Liver (tissue), 9 donors: ENCODE results near the gene KRT28. TPM values are rescaled to one million over a fixed set of nuclear protein-coding genes. Genes with fewer than 3 reads are reported as not detected.

Source experiments
- DNase-seq: peaks from one replicate; pipeline ENCODE4 v3.0.0-alpha.2; 2017; ENCODE audit warnings: low spot score
- H3K27ac ChIP-seq, 2 donors: one replicate each; pipeline ENCODE4 v1.7.0; 2013; ENCODE audit warnings: inconsistent platforms in 2 of 2, low read length in 2 of 2, control low read depth in 1 of 2, low read depth in 1 of 2, mild to moderate bottlenecking in 1 of 2
- H3K27me3 ChIP-seq, 4 donors: one replicate each; pipeline versions ENCODE4 v1.6.1 to v1.7.0; 2013; ENCODE audit warnings: low read length in 3 of 4, inconsistent platforms in 1 of 4, mild to moderate bottlenecking in 1 of 4, moderate library complexity in 1 of 4; ENCODE audit not compliant: control insufficient read depth in 4 of 4, insufficient read depth in 4 of 4
- H3K36me3 ChIP-seq, 4 donors: one replicate each; pipeline versions ENCODE4 v1.6.1 to v1.7.0; 2013; ENCODE audit warnings: low read length in 3 of 4, mild to moderate bottlenecking in 3 of 4, low read depth in 1 of 4, moderate library complexity in 1 of 4; ENCODE audit not compliant: control insufficient read depth in 4 of 4, insufficient read depth in 3 of 4
- H3K4me1 ChIP-seq, 4 donors: one replicate each; pipeline versions ENCODE4 v1.6.1 to v1.7.0; 2013; ENCODE audit warnings: low read length in 3 of 4, mild to moderate bottlenecking in 3 of 4, moderate library complexity in 1 of 4; ENCODE audit not compliant: control insufficient read depth in 4 of 4, insufficient read depth in 4 of 4
- H3K4me3 ChIP-seq, 3 donors: one replicate each; pipeline versions ENCODE4 v1.6.1 to v1.7.0; 2013; ENCODE audit warnings: low read length in 3 of 3, control low read depth in 1 of 3, low read depth in 1 of 3, mild to moderate bottlenecking in 1 of 3
- H3K9ac ChIP-seq, 2 donors: one replicate each; pipeline ENCODE4 v1.7.0; 2013; ENCODE audit warnings: low read length in 2 of 2, mild to moderate bottlenecking in 2 of 2, moderate library complexity in 2 of 2, control low read depth in 1 of 2, low read depth in 1 of 2
- H3K9me3 ChIP-seq, 4 donors: one replicate each; pipeline versions ENCODE4 v1.6.1 to v1.7.0; 2013; ENCODE audit warnings: low read length in 3 of 4; ENCODE audit not compliant: control insufficient read depth in 4 of 4
- ATF3 ChIP-seq: IDR thresholded peaks from 2 replicates; pipeline ENCODE4 v1.6.1; 2016; ENCODE audit warnings: antibody characterized with exemption
- CTCF ChIP-seq: fragments of 150-350 bp; IDR thresholded peaks from 2 replicates; pipeline ENCODE4 v1.5.1; 2017; ENCODE audit warnings: improper control_type of control experiment, low read depth, low read length; ENCODE audit not compliant: missing input control
- FOXA1 ChIP-seq: IDR thresholded peaks from 2 replicates; pipeline ENCODE4 v1.6.1; 2016; ENCODE audit warnings: antibody characterized with exemption
- FOXA2 ChIP-seq: IDR thresholded peaks from 2 replicates; pipeline ENCODE4 v1.6.1; 2016; ENCODE audit warnings: antibody characterized with exemption
- HNF4A ChIP-seq, 2 donors: conservative IDR thresholded peaks; 2 replicates each; pipeline ENCODE4 v1.6.1; 2016; ENCODE audit warnings: antibody characterized with exemption in 2 of 2, mild to moderate bottlenecking in 2 of 2
- JUND ChIP-seq, 2 donors: IDR thresholded peaks; 2 replicates each; pipeline ENCODE4 v1.6.1; 2016; ENCODE audit warnings: antibody characterized with exemption in 2 of 2
- MAX ChIP-seq: IDR thresholded peaks from 2 replicates; pipeline ENCODE4 v1.6.1; 2016; ENCODE audit warnings: antibody characterized with exemption
- RAD21 ChIP-seq, 2 donors: IDR thresholded peaks; 2 replicates each; pipeline ENCODE4 v1.6.1; 2016; ENCODE audit warnings: antibody characterized with exemption in 2 of 2, mild to moderate bottlenecking in 2 of 2
- REST ChIP-seq: IDR thresholded peaks from 2 replicates; pipeline ENCODE4 v1.6.1; 2016; ENCODE audit warnings: antibody characterized with exemption, mild to moderate bottlenecking
- RXRA ChIP-seq, 2 donors: IDR thresholded peaks; 2 replicates each; pipeline ENCODE4 v1.6.1; 2017 to 2018; ENCODE audit warnings: antibody characterized with exemption in 2 of 2, mild to moderate bottlenecking in 1 of 2
- SP1 ChIP-seq: IDR thresholded peaks from 2 replicates; pipeline ENCODE4 v1.6.1; 2018; ENCODE audit warnings: antibody characterized with exemption, mild to moderate bottlenecking
- YY1 ChIP-seq: IDR thresholded peaks from 2 replicates; pipeline ENCODE4 v1.6.1; 2016; ENCODE audit warnings: antibody characterized with exemption, mild to moderate bottlenecking
- ZBTB33 ChIP-seq: IDR thresholded peaks from 2 replicates; pipeline ENCODE4 v1.6.1; 2016; ENCODE audit warnings: antibody characterized with exemption
- WGBS: extraction: QIAGEN DNeasy Blood & Tissue Kit; methylation state at CpG from one replicate; pipeline ENCODE4 v1.1.7; 2013; 5-methylcytosine and 5-hydroxymethylcytosine counted together
- polyA plus RNA-seq, 2 donors: library from polyadenylated mRNA; stranded (reverse) in 1 of 2; unstranded in 1 of 2; fragments of 200-250 nt in 1 of 2; fragments of >200 nt in 1 of 2; fragmentation: Nextera tagmentation in 1 of 2; extraction: Ambion mirVana in 1 of 2; gene quantifications; one replicate each; pipeline versions ENCODE4 v1.2.1 to v1.2.3, GENCODE V29; 2013 to 2015
- total RNA-seq, 2 donors: library from RNA; depleted of rRNA; stranded (reverse); fragments of >200 nt; gene quantifications; one replicate each; pipeline ENCODE4 v1.2.3, GENCODE V29; 2014
- donor health status: healthy.
- donor health status: healthy.
- donor health status: healthy.
- donor health status: healthy.
- donor health status: healthy.

Gene KRT28
- total and polyA plus RNA-seq, 4 donors, result not detected

- TF ChIP-seq FOXA1 (no peak), CTCF (no peak), YY1 (no peak), JUND (IDR thresholded peaks at IDR 0.05) (no peak), RAD21 (IDR thresholded peaks at IDR 0.05) (no peak), ATF3 (no peak), MAX (no peak), REST (no peak), HNF4A (conservative IDR thresholded peaks at IDR 0.05) (no peak), RXRA (IDR thresholded peaks at IDR 0.05) (no peak), ZBTB33 (no peak), SP1 (no peak)
- no peaks in the 10 kb centered on the region for H3K4me1 ChIP-seq
- H3K27ac ChIP-seq, result no peak within 1 kb of the TSS
- no peak within 1 kb of the TSS for H3K9ac ChIP-seq
- no peak within 1 kb of the TSS for H3K4me3 ChIP-seq
- peaks cover 0 to 4% (median 0%) of the 10 kb centered on the region in 4 donors for H3K27me3 ChIP-seq
- 69% methylated on average over 4 of the region's 4 CpGs for WGBS
- no peak for DNase-seq
- H3K36me3 ChIP-seq, result no peaks in the 10 kb centered on the region
- peaks cover 0 to 16% (median 3%) of the 10 kb centered on the region in 4 donors for H3K9me3 ChIP-seq
These were observed 44.5 kb downstream of the KRT28 start, which contains the start of gene KRT25 for GRCh38 chr17:40755231-40755630. Gene KRT25, minus strand, starts transcription at chr17:40755331. Its CDS starts 60 bp downstream, at chr17:40755271.

- Histone ChIP-seq H3K9me3 (peaks cover 0 to 10% (median 0%) of the 10 kb centered on the region in 4 donors), H3K4me3 (no peak overlapping the region), H3K27ac (no peak overlapping the region), H3K36me3 (no peaks in the 10 kb centered on the region), H3K4me1 (no peaks in the 10 kb centered on the region), H3K27me3 (peaks cover 0 to 4% (median 0%) of the 10 kb centered on the region in 4 donors), H3K9ac (no peak overlapping the region)
- TF ChIP-seq RXRA (IDR thresholded peaks at IDR 0.05), result no peak
- no peak for TF ChIP-seq FOXA2
- TF ChIP-seq ZBTB33, result no peak
- WGBS, result 83% methylated on average over 3 of the region's 3 CpGs
- DNase-seq, result no peak
These were observed 46.0 kb downstream of the KRT28 start for GRCh38 chr17:40753804-40754203.
